Measurements from ENCODE around the gene NSMF.
A peak's percentile ranks its signal among the peaks of the same experiment; 100 is the strongest.

NSMF gene

GRCh38 chr9:137408651-137409405 is 50.3 kb downstream of the NSMF start:
- TF ChIP-seq POLR2A (IDR thresholded peaks at IDR 0.05; ENCODE audit: low read depth, low read length) = no peak
- no peak for DNase-seq (ENCODE audit: insufficient read length, low spot score)
- FAIRE-seq = no peak

GRCh38 chr9:137407590-137408300 is 51.4 kb downstream of the NSMF start:
- FAIRE-seq = no peak
- no peak for DNase-seq (ENCODE audit: insufficient read length, low spot score)
- TF ChIP-seq POLR2A (IDR thresholded peaks at IDR 0.05; ENCODE audit: low read depth, low read length) = no peak

- no peak for TF ChIP-seq POLR2A (IDR thresholded peaks at IDR 0.05; ENCODE audit: low read depth, low read length)
- no peak for FAIRE-seq
- no peak for DNase-seq (ENCODE audit: insufficient read length, low spot score)
These were observed 52.1 kb downstream of the NSMF start for GRCh38 chr9:137406876-137407589.

DNA sequence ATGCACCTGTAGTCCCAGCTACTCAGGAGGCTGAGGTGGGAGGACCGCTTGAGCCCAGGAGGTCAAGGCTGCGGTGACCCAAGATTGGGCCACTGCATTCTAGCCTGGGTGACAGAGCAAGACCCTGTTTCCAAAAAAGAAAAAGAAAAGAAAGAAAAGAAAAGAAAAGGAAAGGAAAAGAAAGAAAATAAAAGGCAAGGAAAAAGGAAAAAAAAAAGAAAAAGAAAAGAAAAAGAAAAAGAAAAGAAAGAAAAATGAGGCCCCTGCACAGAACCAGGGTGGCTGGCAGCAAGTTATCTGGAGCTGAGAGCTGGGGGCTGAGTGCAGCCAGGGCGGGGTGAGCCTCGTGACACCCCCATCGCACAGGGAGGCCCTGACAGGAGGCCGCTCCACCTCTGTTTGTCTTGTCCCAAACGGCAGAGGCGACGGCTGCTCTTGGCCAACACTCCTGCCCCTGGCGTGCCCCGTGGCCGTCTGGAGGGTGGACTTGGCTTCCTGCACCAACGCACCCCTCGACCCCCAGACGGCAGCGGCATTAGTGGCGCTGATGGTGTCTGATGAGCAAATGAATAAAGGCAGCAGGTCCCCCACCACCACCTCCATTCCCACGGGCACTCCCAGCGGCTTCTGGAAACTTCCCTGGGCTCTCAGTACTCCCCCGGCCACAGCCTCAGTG is 52.9 kb downstream of the NSMF start:
- no peak for TF ChIP-seq POLR2A (IDR thresholded peaks at IDR 0.05; ENCODE audit: low read depth, low read length)
- DNase-seq (ENCODE audit: insufficient read length, low spot score) (no peak), FAIRE-seq (no peak)

DNA sequence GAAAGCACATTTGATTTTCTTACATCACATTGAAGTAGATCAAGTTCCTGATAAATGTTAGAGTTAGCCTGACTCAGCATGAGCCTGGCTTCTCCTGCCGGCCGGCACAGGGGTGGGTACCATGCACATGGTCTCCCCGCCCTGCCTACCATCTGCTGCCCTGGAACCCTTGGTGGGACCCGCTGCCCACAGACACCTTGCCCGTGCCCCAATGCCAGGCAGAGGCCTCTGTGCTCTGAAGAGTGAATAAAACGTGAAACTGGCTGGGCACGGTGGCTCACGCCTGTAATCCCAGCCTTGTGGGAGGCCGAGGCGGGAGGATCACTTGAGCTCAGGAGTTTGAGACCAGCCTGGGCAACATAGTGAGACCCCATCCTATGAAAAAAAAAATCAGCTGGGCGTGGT is 53.5 kb downstream of the NSMF start:
- peak; percentile 64 for FAIRE-seq
- TF ChIP-seq POLR2A (IDR thresholded peaks at IDR 0.05; ENCODE audit: low read depth, low read length) = no peak
- no peak for DNase-seq (ENCODE audit: insufficient read length, low spot score)

DNA sequence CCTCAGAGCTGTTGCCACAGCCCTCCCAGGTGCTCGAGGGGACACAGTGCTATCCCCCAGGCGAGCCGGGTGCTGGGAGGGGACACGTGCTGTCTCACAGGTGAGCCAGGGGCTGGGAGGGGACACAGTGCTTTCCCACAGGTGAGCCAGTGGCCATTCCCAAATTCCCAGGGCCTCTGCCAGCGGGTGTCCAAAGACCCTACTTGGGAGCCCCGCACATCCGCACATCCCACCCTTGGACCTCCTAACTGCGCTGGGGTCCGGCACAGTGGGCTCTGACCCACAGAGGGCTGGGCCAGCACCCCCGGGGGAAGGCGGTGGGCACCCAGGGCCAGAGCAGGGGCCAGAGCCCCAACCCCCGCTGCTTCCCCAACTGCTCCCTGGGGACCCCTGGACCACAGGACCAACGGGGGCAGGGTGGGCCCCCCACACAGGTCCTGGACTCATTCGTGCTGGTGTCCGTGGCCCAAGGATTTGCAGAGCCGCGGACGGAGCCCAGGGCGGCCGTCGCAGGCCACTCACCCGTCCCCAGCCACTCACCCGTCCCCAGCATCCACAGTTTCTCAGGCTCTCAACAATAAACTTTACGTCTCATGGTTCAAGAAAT is 54.1 kb downstream of the NSMF start:
- DNase-seq (ENCODE audit: insufficient read length, low spot score) (no peak), FAIRE-seq (no peak)
- no peak for TF ChIP-seq POLR2A (IDR thresholded peaks at IDR 0.05; ENCODE audit: low read depth, low read length)

DNA sequence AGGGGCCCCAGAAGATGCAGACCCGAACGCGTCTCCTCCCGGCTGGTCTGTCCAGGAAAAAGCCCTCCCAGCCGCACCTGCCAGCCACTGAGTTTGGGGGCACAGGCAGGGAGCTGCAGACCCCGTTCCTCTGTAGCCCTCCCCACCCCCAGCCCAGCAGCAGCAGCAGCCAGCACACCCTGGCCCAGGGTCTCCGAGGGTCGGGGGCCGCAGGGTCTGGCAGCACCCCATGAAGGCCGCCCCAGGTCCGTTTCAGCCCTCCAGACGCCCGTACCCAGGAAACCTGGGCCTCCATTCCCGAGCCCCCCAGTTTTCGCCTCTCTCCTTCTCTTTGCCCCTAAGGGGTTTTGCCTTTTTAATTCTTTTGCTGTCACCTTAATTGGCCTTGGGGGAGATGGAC is 55.9 kb downstream of the NSMF start:
- no peak for TF ChIP-seq POLR2A (IDR thresholded peaks at IDR 0.05; ENCODE audit: low read depth, low read length)
- FAIRE-seq (no peak), DNase-seq (ENCODE audit: insufficient read length, low spot score) (no peak)

DNA sequence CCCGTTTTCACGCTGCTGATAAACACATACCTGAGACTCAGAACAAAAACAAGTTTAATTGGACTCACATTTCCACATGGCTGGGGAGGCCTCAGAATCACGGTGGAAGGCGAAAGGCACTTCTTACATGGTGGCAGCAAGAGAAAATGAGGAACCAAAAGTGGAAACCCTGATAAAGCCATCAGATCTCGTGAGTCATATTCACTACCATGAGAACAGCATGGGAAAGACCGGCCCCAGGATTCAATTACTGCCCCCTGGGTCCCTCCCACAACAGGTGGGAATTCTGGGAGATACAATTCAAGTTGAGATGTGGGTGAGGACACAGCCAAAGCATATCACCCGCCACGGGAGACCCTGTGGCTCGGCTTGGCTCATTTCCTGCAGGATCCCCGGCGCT is 56.4 kb downstream of the NSMF start:
- FAIRE-seq = no peak
- TF ChIP-seq POLR2A (IDR thresholded peaks at IDR 0.05; ENCODE audit: low read depth, low read length) = no peak
- no peak for DNase-seq (ENCODE audit: insufficient read length, low spot score)

- FAIRE-seq (no peak), DNase-seq (ENCODE audit: insufficient read length, low spot score) (no peak)
- no peak for TF ChIP-seq POLR2A (IDR thresholded peaks at IDR 0.05; ENCODE audit: low read depth, low read length)
These were observed 60.3 kb downstream of the NSMF start for GRCh38 chr9:137398561-137399468.

DNA sequence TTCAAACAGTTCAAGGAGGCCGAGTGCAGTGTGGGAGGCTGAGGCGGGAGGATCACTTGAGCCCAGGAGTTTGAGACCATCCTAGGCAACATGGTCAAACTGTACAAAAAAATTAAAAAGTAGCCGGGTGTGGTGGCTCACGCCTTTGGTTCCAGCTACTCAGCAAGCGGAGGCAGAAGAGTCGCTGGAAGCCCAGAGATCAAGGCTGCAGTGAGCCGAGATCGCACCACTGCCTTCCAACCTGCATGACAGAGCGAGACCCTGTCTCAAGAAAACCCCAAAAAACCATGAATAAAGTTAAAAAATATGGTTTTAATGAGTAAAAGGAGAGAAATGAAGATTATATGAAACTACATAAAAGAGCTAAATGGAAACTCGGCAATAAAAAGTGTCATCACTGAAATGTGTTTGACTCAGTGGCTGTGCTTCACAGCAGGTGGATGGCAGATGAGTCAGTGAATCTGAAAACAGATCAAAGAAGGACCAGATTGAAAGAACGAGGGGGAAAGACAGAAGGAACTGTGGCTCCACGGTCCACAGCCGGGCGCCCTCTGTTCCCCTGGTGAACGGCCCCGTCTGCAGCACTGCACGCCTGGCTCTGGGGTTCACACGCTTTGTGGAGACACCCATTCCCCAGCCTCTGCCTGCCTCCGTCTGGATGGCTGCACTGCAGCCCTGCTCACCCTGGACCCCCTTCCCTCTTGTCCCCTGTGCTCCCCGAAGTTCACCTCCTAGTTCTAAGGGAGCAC is 61.3 kb downstream of the NSMF start:
- FAIRE-seq (no peak), DNase-seq (ENCODE audit: insufficient read length, low spot score) (no peak)
- TF ChIP-seq POLR2A (IDR thresholded peaks at IDR 0.05; ENCODE audit: low read depth, low read length) = no peak

Measured in H54 (cell line).